PC-9 (cell line): ENCODE results near the gene GFRA3.

Experiments
- CTCF ChIP-seq: fragments of 200-600 bp; sonication (generic); conservative IDR thresholded peaks from 2 replicates; pipeline ENCODE4 v1.6.1; 2017; ENCODE audit warnings: mixed run types, antibody characterized with exemption, mild to moderate bottlenecking, moderate library complexity
- EZH2 ChIP-seq: fragments of 200-600 bp; sonication (generic); IDR thresholded peaks from 2 replicates; pipeline ENCODE4 v1.8.0; 2017; ENCODE audit warnings: antibody characterized with exemption, low read depth

- TF ChIP-seq EZH2: no peak
- TF ChIP-seq CTCF: no peak
Measured at GRCh38 chr5:138275379-138275782, 960 bp upstream of the GFRA3 start.
